OCI-M1 (cell line): ENCODE data around the gene ZNF598.

Experiments used
- DNase-seq: peaks from one replicate; lab custom pipeline; 2025; lab: John Stamatoyannopoulos, UW

ZNF598 gene

GRCh38 chr16:1990351-1991134 is 19.1 kb downstream of the ZNF598 start:
- no peak for DNase-seq

GRCh38 chr16:1990101-1990350 is 19.6 kb downstream of the ZNF598 start:
- DNase-seq, result no peak

- no peak for DNase-seq
These were observed 20.2 kb downstream of the ZNF598 start, which contains the start of gene SYNGR3 for GRCh38 chr16:1989209-1990100. Gene SYNGR3 (plus strand): TSS chr16:1989970. CDS start chr16:1990103, 133 bp downstream.

- no peak for DNase-seq
These were observed 22.4 kb downstream of the ZNF598 start for GRCh38 chr16:1987198-1987597.

GRCh38 chr16:1985466-1986150 is 24.0 kb downstream of the ZNF598 start:
- no peak for DNase-seq

- DNase-seq, result no peak
These were observed 25.0 kb downstream of the ZNF598 start for GRCh38 chr16:1984347-1985225.

GRCh38 chr16:1983544-1984346 is 25.9 kb downstream of the ZNF598 start, which contains the start of gene GFER:
Gene GFER (plus strand): TSS chr16:1984193. CDS start chr16:1984219, 26 bp downstream.
- DNase-seq, result peak; percentile 96

- no peak for DNase-seq
These were observed 26.6 kb downstream of the ZNF598 start for GRCh38 chr16:1982991-1983543.

GRCh38 chr16:1982013-1982433 is 27.6 kb downstream of the ZNF598 start:
- DNase-seq, result no peak

- DNase-seq, result peak; percentile 8
These were observed 28.2 kb downstream of the ZNF598 start, which contains the start of gene NOXO1 for GRCh38 chr16:1981398-1981836. Gene NOXO1 (minus strand): TSS chr16:1981469. CDS start chr16:1981179, 290 bp downstream.

GRCh38 chr16:1980770-1981087 is 28.9 kb downstream of the ZNF598 start:
- DNase-seq, result no peak

- no peak for DNase-seq
These were observed 29.4 kb downstream of the ZNF598 start for GRCh38 chr16:1980030-1980769.

GRCh38 chr16:1979271-1980029 is 30.2 kb downstream of the ZNF598 start:
- no peak for DNase-seq

- DNase-seq, result no peak
These were observed 31.0 kb downstream of the ZNF598 start for GRCh38 chr16:1978476-1979120.

- no peak for DNase-seq
These were observed 31.7 kb downstream of the ZNF598 start for GRCh38 chr16:1977875-1978268.

GRCh38 chr16:1976951-1977874 is 32.4 kb downstream of the ZNF598 start:
- no peak for DNase-seq

GRCh38 chr16:1976216-1976520 is 33.5 kb downstream of the ZNF598 start:
- DNase-seq, result no peak
